ENCODE measurements around the gene BCAS4. TPM values are rescaled to one million over a fixed set of nuclear protein-coding genes. Genes with fewer than 3 reads are reported as not detected.

The BCAS4 gene
- total RNA-seq, 6 experiments from 2014 or later, result 0.31 to 1.4 (median 0.60) TPM

DNA sequence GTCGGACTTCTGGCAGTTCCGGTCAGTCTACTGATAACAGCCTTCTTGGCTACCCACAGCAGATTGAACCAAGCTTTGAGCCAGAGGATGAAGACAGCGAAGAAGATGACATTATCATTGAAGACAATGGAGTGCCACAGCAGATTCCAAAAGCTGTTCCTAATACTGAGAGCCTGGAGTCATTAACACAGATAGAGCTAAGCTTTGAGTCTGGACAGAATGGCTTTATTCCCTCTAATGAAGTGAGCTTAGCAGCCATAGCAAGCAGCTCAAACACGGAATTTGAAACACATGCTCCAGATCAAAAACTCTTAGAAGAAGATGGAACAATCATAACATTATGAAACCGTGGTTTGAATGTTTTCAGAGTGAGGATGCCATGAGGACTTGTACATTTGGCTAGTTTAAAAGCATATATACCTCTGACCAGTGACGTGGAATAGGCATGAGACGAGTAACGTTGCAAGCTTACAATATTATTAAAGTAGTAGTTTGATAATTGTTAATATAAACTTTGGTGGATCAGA, 44.7 kb upstream of the BCAS4 start:
- no peaks in the 10 kb centered on the region for H3K9me3 ChIP-seq
- ATAC-seq (no peak), DNase-seq (no peak)
- TF ChIP-seq POLR2A (IDR thresholded peaks at IDR 0.05), result no peak
- TF ChIP-seq, protein P1, sequence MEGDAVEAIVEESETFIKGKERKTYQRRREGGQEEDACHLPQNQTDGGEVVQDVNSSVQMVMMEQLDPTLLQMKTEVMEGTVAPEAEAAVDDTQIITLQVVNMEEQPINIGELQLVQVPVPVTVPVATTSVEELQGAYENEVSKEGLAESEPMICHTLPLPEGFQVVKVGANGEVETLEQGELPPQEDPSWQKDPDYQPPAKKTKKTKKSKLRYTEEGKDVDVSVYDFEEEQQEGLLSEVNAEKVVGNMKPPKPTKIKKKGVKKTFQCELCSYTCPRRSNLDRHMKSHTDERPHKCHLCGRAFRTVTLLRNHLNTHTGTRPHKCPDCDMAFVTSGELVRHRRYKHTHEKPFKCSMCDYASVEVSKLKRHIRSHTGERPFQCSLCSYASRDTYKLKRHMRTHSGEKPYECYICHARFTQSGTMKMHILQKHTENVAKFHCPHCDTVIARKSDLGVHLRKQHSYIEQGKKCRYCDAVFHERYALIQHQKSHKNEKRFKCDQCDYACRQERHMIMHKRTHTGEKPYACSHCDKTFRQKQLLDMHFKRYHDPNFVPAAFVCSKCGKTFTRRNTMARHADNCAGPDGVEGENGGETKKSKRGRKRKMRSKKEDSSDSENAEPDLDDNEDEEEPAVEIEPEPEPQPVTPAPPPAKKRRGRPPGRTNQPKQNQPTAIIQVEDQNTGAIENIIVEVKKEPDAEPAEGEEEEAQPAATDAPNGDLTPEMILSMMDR (IDR thresholded peaks at IDR 0.05), result no peak
- no peak overlapping the region for H3K27ac ChIP-seq
- no peak overlapping the region for H3K4me3 ChIP-seq
- peaks cover 0 to 7% (median 0%) of the 10 kb centered on the region in 4 donors for H3K36me3 ChIP-seq
- WGBS (ENCODE audit: insufficient coverage, low coverage, low lambda C conversion rate, missing lambda C conversion rate), result 78% methylated on average over 6 of the region's 8 CpGs
- intact Hi-C loops (cut with DNase I), result no loop called here
- H3K27me3 ChIP-seq, result no peaks in the 10 kb centered on the region
- H3K4me1 ChIP-seq, result peaks cover 0 to 33% (median 13%) of the 10 kb centered on the region in 4 donors

GRCh38 chr20:50753152-50753551, 41.7 kb upstream of the BCAS4 start:
- peaks cover 0 to 5% (median 2%) of the 10 kb centered on the region in 4 donors for H3K4me1 ChIP-seq
- H3K9me3 ChIP-seq, result no peaks in the 10 kb centered on the region
- no peaks in the 10 kb centered on the region for H3K27me3 ChIP-seq
- intact Hi-C loops (cut with DNase I), result no loop called here
- 92% methylated on average over 3 of the region's 3 CpGs for WGBS (ENCODE audit: insufficient coverage, low coverage, low lambda C conversion rate, missing lambda C conversion rate)
- ATAC-seq (no peak), DNase-seq (no peak)
- no peak overlapping the region for H3K4me3 ChIP-seq
- H3K27ac ChIP-seq, result no peak overlapping the region
- no peak for TF ChIP-seq POLR2A (IDR thresholded peaks at IDR 0.05)
- TF ChIP-seq, protein P1 (IDR thresholded peaks at IDR 0.05), result no peak
- H3K36me3 ChIP-seq, result peaks cover 0 to 7% (median 0%) of the 10 kb centered on the region in 4 donors

- H3K27ac ChIP-seq, result no peak overlapping the region
- DNase-seq (no peak), ATAC-seq (no peak)
- no peaks in the 10 kb centered on the region for H3K4me1 ChIP-seq
- intact Hi-C loops (cut with DNase I), result no loop called here
- peaks cover 0 to 7% (median 0%) of the 10 kb centered on the region in 4 donors for H3K36me3 ChIP-seq
- H3K9me3 ChIP-seq, result no peaks in the 10 kb centered on the region
- no peak overlapping the region for H3K4me3 ChIP-seq
- H3K27me3 ChIP-seq, result no peaks in the 10 kb centered on the region
- WGBS (ENCODE audit: insufficient coverage, low coverage, low lambda C conversion rate, missing lambda C conversion rate), result 91% methylated on average over 4 of the region's 4 CpGs
- TF ChIP-seq POLR2A (IDR thresholded peaks at IDR 0.05), result no peak
- TF ChIP-seq, protein P1 (IDR thresholded peaks at IDR 0.05), result no peak
Observed at GRCh38 chr20:50754420-50754819, 40.4 kb upstream of the BCAS4 start.

DNA sequence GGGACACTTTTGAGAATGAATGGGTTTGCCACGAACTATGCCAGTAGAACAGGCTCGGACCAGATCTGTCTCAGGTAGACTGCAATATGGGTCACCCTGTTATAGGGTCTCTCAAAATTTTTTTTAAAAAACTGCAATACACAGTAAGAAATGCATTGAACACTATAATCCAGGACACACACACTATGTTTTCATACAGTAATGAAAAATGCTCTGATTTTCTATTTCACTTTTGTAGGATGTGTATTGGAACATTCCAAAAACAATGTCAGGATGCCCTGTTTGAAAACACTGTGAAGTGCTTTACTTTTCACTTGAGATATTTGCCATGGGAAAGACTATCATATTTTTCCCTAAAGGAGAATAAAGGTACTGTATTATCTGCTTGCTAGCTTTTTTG, 38.4 kb upstream of the BCAS4 start:
- WGBS (ENCODE audit: insufficient coverage, low coverage, low lambda C conversion rate, missing lambda C conversion rate), result 72% methylated on average over 2 of the region's 2 CpGs
- ATAC-seq (no peak), DNase-seq (no peak)
- peaks cover 0 to 3% (median under 1%) of the 10 kb centered on the region in 4 donors for H3K4me1 ChIP-seq
- no peak overlapping the region for H3K27ac ChIP-seq
- H3K36me3 ChIP-seq, result no peaks in the 10 kb centered on the region
- no peak for TF ChIP-seq POLR2A (IDR thresholded peaks at IDR 0.05)
- TF ChIP-seq, protein P1 (IDR thresholded peaks at IDR 0.05), result no peak
- no peaks in the 10 kb centered on the region for H3K9me3 ChIP-seq
- intact Hi-C loops (cut with DNase I), result no loop called here
- no peak overlapping the region for H3K4me3 ChIP-seq
- H3K27me3 ChIP-seq, result no peaks in the 10 kb centered on the region

Data from right lobe of liver (tissue), 6 donors.